Measurements from ENCODE around the gene IFNA16.

GRCh38 chr9:21265421-21266189 is 48.5 kb upstream of the IFNA16 start:
- TF ChIP-seq CTCF (IDR thresholded peaks at IDR 0.05; ENCODE audit: extremely low read depth in 1 of 2, insufficient read depth in 1 of 2, low read depth in 1 of 2, low read length in 2 of 2), result no peak
- no peak for TF ChIP-seq MYC (IDR thresholded peaks at IDR 0.05; ENCODE audit: low read depth, low read length)

All from endothelial cell of umbilical vein (primary cell).